Lower leg skin (tissue), 3 donors: ENCODE measurements around the gene GSK3B.

Source experiments
- POLR2A ChIP-seq, 2 donors: fragments of 450-650 bp; IDR thresholded peaks; one replicate each; pipeline ENCODE4 v1.6.1; 2016 to 2017; ENCODE audit warnings: antibody characterized with exemption in 2 of 2, mild to moderate bottlenecking in 1 of 2, moderate library complexity in 1 of 2
- TF ChIP-seq, protein P1 (sequence below), 3 donors: fragments of 450-650 bp; IDR thresholded peaks; one replicate each; pipeline ENCODE4 v1.5.1; 2016; ENCODE audit warnings: antibody characterized with exemption in 3 of 3, mild to moderate bottlenecking in 3 of 3, moderate library complexity in 2 of 3

DNA sequence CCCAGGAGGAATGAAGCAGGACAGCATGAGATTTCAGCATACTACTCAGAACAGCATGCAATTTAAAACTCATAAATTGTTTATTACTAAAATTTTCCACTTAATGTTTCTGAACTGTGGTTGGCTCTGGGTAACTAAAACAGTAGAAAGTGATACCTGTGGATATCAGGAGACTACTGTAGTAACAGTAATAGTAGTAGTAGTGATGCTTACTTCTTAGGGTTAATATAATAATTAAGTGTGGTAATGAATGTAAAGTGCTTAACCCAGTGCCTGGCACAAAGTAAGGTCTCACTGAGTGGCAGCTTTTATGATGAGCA is 195.1 kb downstream of the GSK3B start:
- no peak for TF ChIP-seq POLR2A (IDR thresholded peaks at IDR 0.05)
- TF ChIP-seq, protein P1, sequence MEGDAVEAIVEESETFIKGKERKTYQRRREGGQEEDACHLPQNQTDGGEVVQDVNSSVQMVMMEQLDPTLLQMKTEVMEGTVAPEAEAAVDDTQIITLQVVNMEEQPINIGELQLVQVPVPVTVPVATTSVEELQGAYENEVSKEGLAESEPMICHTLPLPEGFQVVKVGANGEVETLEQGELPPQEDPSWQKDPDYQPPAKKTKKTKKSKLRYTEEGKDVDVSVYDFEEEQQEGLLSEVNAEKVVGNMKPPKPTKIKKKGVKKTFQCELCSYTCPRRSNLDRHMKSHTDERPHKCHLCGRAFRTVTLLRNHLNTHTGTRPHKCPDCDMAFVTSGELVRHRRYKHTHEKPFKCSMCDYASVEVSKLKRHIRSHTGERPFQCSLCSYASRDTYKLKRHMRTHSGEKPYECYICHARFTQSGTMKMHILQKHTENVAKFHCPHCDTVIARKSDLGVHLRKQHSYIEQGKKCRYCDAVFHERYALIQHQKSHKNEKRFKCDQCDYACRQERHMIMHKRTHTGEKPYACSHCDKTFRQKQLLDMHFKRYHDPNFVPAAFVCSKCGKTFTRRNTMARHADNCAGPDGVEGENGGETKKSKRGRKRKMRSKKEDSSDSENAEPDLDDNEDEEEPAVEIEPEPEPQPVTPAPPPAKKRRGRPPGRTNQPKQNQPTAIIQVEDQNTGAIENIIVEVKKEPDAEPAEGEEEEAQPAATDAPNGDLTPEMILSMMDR (IDR thresholded peaks at IDR 0.05) = no peak
